Dendritic cell treated with granulocyte-macrophage colony-stimulating factor and Interleukin-4, amounts not matched to agents 40 ng/mL and 50 ng/mL, for 4 days (primary cell): ENCODE results near the gene ERCC2.

ENCODE experiments used
- H3K27ac Mint-ChIP-seq: one replicate; pipeline ENCODE4 v1.8.0; 2022; ENCODE audit warnings: mild to moderate bottlenecking, mixed read lengths
- H3K27me3 Mint-ChIP-seq: one replicate; pipeline ENCODE4 v1.8.0; 2022; ENCODE audit warnings: mild to moderate bottlenecking, mixed read lengths
- H3K36me3 Mint-ChIP-seq: one replicate; pipeline ENCODE4 v1.8.0; 2022; ENCODE audit warnings: low read depth, mixed read lengths
- H3K4me1 Mint-ChIP-seq: one replicate; pipeline ENCODE4 v1.8.0; 2022; ENCODE audit warnings: low read depth, mixed read lengths
- H3K4me3 Mint-ChIP-seq: one replicate; pipeline ENCODE4 v1.8.0; 2022; ENCODE audit warnings: mild to moderate bottlenecking, moderate library complexity, mixed read lengths
- H3K9me3 Mint-ChIP-seq: one replicate; pipeline ENCODE4 v1.8.0; 2022; ENCODE audit warnings: mixed read lengths
- intact Hi-C: fragments of 100-400 bp; cut with micrococcal nuclease; formaldehyde crosslinking; loops from one replicate; pipeline ENCODE4 v1.15.0; 2022

ERCC2 gene

GRCh38 chr19:45354241-45354842 is 16.0 kb downstream of the ERCC2 start:
- intact Hi-C loops: no loop called here
- H3K27me3 Mint-ChIP-seq: no peaks in the 10 kb centered on the region
- H3K27ac Mint-ChIP-seq: no peak overlapping the region
- no peaks in the 10 kb centered on the region for H3K9me3 Mint-ChIP-seq
- no peak overlapping the region for H3K4me3 Mint-ChIP-seq
- H3K36me3 Mint-ChIP-seq: peaks cover 93% of the 10 kb centered on the region
- H3K4me1 Mint-ChIP-seq: no peaks in the 10 kb centered on the region

DNA sequence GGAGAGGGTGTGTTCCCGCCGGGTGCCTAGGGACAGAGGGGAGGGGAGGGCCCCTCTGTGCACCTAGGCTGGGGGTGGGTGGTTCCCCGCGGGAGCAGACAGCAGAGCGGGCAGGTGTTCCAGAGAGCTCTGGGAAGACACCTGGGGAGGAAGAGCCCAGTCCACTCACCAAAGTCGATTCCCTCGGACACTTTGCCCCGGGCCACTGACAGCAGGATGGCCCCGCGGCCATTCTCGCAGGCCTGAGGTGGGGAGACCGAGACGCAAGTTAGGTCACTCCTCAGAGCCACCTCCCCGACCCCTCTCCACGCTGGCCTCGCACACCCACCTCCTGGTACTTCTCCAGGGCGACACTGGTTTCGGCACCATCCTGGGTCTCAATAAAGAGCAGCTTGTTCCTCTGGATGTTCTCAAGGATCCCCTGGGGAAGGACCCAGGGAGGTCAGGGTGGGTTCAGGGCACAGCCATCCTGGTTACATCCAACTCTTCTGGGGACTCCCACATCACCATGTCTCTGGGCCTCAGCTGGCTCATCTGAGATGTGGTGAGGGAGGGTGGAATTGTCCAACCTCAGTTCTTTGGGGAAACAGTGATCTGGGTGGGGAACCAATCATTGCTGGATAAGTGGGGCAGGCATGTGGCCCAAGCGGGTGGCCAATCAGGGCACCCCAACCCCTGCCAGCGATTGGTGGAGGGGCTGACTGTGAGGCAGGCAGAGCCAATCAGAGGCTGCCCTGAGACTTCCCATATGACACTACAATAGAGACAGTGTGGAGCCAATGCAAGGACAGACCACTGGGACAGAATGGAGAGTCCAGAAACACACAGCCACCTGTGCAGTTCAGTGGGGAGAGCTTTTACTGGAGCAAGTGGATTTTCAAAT is 17.2 kb downstream of the ERCC2 start:
- H3K27ac Mint-ChIP-seq: no peak overlapping the region
- intact Hi-C loops: no loop called here

GRCh38 chr19:45352471-45352870 is 17.9 kb downstream of the ERCC2 start:
- no peak overlapping the region for H3K27ac Mint-ChIP-seq
- H3K4me1 Mint-ChIP-seq: no peaks in the 10 kb centered on the region
- peaks cover 75% of the 10 kb centered on the region for H3K36me3 Mint-ChIP-seq
- intact Hi-C loops: no loop called here
- no peak overlapping the region for H3K4me3 Mint-ChIP-seq
- H3K27me3 Mint-ChIP-seq: peaks cover 7% of the 10 kb centered on the region
- no peaks in the 10 kb centered on the region for H3K9me3 Mint-ChIP-seq

More for the DNA sequence above, 17.2 kb downstream of the ERCC2 start:
- Mint-ChIP-seq H3K4me3 (no peak overlapping the region), H3K9me3 (no peaks in the 10 kb centered on the region), H3K36me3 (peaks cover 82% of the 10 kb centered on the region), H3K4me1 (no peaks in the 10 kb centered on the region), H3K27me3 (peaks cover 3% of the 10 kb centered on the region)

- no peaks in the 10 kb centered on the region for H3K9me3 Mint-ChIP-seq
- H3K4me1 Mint-ChIP-seq: no peaks in the 10 kb centered on the region
- H3K36me3 Mint-ChIP-seq: peaks cover 71% of the 10 kb centered on the region
- H3K4me3 Mint-ChIP-seq: no peak overlapping the region
- intact Hi-C loops: no loop called here
- peaks cover 11% of the 10 kb centered on the region for H3K27me3 Mint-ChIP-seq
- H3K27ac Mint-ChIP-seq: no peak overlapping the region
These were observed 18.3 kb downstream of the ERCC2 start for GRCh38 chr19:45352062-45352461.

DNA sequence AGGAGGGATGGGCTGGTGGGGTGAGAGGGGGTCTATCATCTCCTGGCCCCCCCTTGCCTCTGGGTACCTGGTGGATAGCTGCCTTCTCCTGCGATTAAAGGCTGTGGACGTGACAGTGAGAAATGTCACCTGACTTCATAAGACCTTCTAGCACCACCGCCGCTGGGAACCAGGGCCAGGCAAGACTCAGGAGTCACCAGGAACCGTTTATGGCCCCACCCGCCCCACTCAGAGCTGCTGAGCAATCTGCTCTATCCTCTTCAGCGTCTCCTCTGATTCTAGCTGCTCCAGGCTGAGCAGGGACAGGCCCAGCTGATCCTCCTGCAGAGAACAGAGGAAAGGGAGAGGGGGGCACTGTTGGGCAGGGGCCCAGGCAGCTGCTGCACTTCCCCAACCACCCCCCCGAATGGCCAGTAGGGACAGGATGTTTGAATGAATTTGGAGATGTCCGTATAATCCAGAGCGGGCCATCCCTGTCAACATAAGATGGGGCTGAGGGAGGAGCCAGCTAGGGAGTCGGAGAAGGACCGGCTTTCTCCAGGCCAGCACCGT is 18.9 kb downstream of the ERCC2 start:
- H3K4me3 Mint-ChIP-seq: no peak overlapping the region
- H3K4me1 Mint-ChIP-seq: no peaks in the 10 kb centered on the region
- H3K9me3 Mint-ChIP-seq: no peaks in the 10 kb centered on the region
- intact Hi-C loops: no loop called here
- H3K27ac Mint-ChIP-seq: no peak overlapping the region
- H3K27me3 Mint-ChIP-seq: peaks cover 17% of the 10 kb centered on the region
- peaks cover 66% of the 10 kb centered on the region for H3K36me3 Mint-ChIP-seq

DNA sequence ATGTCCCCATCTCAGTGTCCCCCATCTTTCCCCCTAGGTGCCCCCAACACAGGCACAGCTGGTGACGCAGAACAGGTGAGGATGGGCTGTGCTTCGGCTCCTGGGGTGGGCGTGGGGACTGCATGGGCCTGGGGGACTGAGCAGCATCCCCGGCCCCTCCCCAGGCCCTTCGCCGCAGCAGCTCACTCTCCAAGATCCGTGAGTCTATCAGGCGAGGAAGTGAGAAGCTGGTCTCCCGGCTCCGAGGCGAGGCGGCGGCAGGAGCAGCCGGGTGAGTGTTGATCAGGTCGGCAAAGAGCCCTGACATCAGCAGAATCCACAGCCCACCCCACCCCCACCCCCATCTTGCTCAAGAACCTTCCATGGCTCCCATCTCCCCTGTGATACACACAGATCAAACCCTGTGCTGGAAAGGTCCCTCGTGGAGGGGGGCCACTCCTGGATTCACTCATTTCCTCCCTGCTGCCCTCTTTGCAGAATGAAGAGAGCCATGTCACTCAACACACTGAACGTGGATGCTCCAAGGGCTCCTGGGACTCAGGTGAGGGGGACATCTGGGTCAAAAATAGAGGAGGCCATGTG is 19.8 kb downstream of the ERCC2 start:
- no peak overlapping the region for H3K4me3 Mint-ChIP-seq
- no peaks in the 10 kb centered on the region for H3K9me3 Mint-ChIP-seq
- H3K27ac Mint-ChIP-seq: no peak overlapping the region
- H3K27me3 Mint-ChIP-seq: peaks cover 25% of the 10 kb centered on the region
- no peaks in the 10 kb centered on the region for H3K4me1 Mint-ChIP-seq
- peaks cover 56% of the 10 kb centered on the region for H3K36me3 Mint-ChIP-seq
- intact Hi-C loops: no loop called here

DNA sequence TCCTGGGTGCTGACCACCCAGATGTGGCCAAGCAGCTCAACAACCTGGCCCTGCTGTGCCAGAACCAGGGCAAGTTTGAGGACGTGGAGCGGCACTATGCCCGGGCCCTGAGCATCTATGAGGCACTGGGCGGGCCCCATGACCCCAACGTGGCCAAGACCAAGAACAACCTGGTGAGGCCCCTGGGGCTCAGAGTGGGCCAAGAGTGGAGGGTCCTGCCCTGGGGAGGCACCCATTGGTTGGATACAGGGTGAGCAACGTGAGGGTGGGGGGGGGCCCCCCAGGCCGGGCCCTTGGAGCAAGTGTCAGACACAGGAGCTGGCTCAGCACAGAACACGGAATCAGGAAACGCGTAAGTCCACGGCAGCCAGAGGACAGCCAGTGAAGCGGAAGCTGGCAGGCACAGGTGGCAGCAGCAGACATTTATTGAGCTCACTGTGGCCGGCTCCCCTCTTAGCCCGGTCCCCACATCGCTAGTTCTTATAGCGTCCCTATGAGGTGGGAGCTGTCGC is 20.9 kb downstream of the ERCC2 start:
- Mint-ChIP-seq H3K36me3 (peaks cover 49% of the 10 kb centered on the region), H3K4me1 (no peaks in the 10 kb centered on the region), H3K4me3 (no peak overlapping the region), H3K27ac (no peak overlapping the region), H3K27me3 (peaks cover 32% of the 10 kb centered on the region), H3K9me3 (no peaks in the 10 kb centered on the region)
- intact Hi-C loops: no loop called here

DNA sequence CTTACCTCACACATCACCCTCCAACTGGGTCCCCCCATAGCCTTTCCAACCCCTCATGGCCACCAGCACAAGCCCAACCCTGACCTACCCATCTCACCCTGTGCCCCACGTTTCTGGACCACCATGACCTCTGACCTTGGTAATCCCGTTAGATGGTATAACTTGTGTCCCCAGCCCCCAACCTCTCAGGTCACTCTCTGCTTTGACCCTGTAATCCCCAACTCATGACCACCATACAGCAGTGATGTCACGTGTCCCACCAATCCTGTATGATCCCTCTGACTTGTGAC is 21.3 kb downstream of the ERCC2 start:
- H3K4me1 Mint-ChIP-seq: no peaks in the 10 kb centered on the region
- H3K27ac Mint-ChIP-seq: no peak overlapping the region
- H3K36me3 Mint-ChIP-seq: peaks cover 45% of the 10 kb centered on the region
- H3K9me3 Mint-ChIP-seq: no peaks in the 10 kb centered on the region
- intact Hi-C loops: no loop called here
- no peak overlapping the region for H3K4me3 Mint-ChIP-seq
- peaks cover 32% of the 10 kb centered on the region for H3K27me3 Mint-ChIP-seq

DNA sequence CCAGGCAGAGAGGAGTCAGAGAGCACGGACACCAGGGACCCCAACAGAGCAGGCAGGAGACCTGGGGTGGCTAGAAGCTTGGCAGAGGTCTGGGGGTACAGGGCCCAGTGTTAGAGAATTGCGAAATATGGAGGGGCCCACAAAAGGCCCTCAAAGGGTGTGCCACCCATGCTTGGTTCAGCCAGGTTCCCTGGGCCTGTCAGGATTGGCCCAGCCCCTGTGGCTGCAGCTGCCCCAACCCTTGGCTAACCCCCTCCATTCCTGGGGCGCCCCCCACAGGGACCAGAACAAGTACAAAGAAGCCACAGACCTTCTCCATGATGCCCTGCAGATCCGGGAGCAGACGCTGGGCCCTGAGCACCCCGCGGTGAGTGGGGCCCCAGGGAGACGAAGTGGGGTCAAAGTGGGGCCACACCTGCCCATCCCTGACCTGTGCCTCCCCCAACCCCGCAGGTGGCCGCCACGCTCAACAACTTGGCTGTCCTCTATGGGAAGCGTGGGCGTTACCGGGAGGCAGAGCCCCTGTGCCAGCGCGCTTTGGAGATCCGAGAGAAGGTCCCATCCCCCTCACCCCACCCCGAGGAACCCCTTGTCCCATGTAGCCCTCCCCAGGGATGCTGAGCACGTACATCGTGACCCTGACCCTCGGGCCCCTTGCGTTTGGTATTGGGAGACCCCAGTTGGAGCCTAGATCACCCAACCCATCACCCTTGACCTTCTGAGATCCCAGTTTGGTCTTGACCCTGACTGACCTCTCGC is 21.8 kb downstream of the ERCC2 start:
- H3K27ac Mint-ChIP-seq: no peak overlapping the region
- H3K4me1 Mint-ChIP-seq: no peaks in the 10 kb centered on the region
- intact Hi-C loops: no loop called here
- no peak overlapping the region for H3K4me3 Mint-ChIP-seq
- peaks cover 39% of the 10 kb centered on the region for H3K36me3 Mint-ChIP-seq
- H3K9me3 Mint-ChIP-seq: no peaks in the 10 kb centered on the region
- peaks cover 32% of the 10 kb centered on the region for H3K27me3 Mint-ChIP-seq

- intact Hi-C loops: no loop called here
- Mint-ChIP-seq H3K36me3 (peaks cover 32% of the 10 kb centered on the region), H3K27ac (no peak overlapping the region), H3K4me3 (no peak overlapping the region), H3K4me1 (no peaks in the 10 kb centered on the region), H3K27me3 (peaks cover 32% of the 10 kb centered on the region), H3K9me3 (no peaks in the 10 kb centered on the region)
These were observed 22.6 kb downstream of the ERCC2 start for GRCh38 chr19:45347570-45348366.

- no peak overlapping the region for H3K27ac Mint-ChIP-seq
- no peak overlapping the region for H3K4me3 Mint-ChIP-seq
- H3K9me3 Mint-ChIP-seq: no peaks in the 10 kb centered on the region
- peaks cover 18% of the 10 kb centered on the region for H3K36me3 Mint-ChIP-seq
- H3K4me1 Mint-ChIP-seq: no peaks in the 10 kb centered on the region
- intact Hi-C loops: no loop called here
- H3K27me3 Mint-ChIP-seq: peaks cover 32% of the 10 kb centered on the region
These were observed 23.9 kb downstream of the ERCC2 start for GRCh38 chr19:45346449-45346848.

- H3K4me3 Mint-ChIP-seq: no peak overlapping the region
- H3K27me3 Mint-ChIP-seq: peaks cover 32% of the 10 kb centered on the region
- intact Hi-C loops: no loop called here
- no peaks in the 10 kb centered on the region for H3K9me3 Mint-ChIP-seq
- H3K36me3 Mint-ChIP-seq: peaks cover 9% of the 10 kb centered on the region
- no peaks in the 10 kb centered on the region for H3K4me1 Mint-ChIP-seq
- no peak overlapping the region for H3K27ac Mint-ChIP-seq
These were observed 24.9 kb downstream of the ERCC2 start for GRCh38 chr19:45345506-45345860.
